Measurements from ENCODE around the gene TXK. TPM values are rescaled to one million over a fixed set of nuclear protein-coding genes. Genes with fewer than 3 reads are reported as not detected.

TXK gene
- total RNA-seq, 1 donor from 2014 or later: 0.50 TPM

- Mint-ChIP-seq H3K27me3 (ENCODE audit: low read depth, unreplicated experiment) (no peaks in the 10 kb centered on the region), H3K36me3 (ENCODE audit: low read depth, unreplicated experiment) (no peaks in the 10 kb centered on the region), H3K4me1 (ENCODE audit: low read depth, unreplicated experiment) (peaks cover 11% of the 10 kb centered on the region), H3K4me3 (ENCODE audit: unreplicated experiment) (no peak overlapping the region), H3K27ac (ENCODE audit: unreplicated experiment) (no peak overlapping the region), H3K9me3 (ENCODE audit: unreplicated experiment) (no peaks in the 10 kb centered on the region)
- Histone ChIP-seq H3K9ac (ENCODE audit: low read length) (no peak overlapping the region), H3K27ac (ENCODE audit: low read depth, low read length) (no peak overlapping the region), H4K20me1 (ENCODE audit: insufficient read depth, low read length) (no peaks in the 10 kb centered on the region), H3K4me3 (ENCODE audit: insufficient read depth, low read depth, low read length) (no peak overlapping the region), H3K27me3 (ENCODE audit: insufficient read depth, low read length) (no peaks in the 10 kb centered on the region), H3K9me3 (ENCODE audit: insufficient read depth, low read depth, low read length) (no peaks in the 10 kb centered on the region), H3K79me2 (ENCODE audit: insufficient read depth, low read length) (no peaks in the 10 kb centered on the region), H3K4me1 (ENCODE audit: insufficient read depth, low read length) (peaks cover 2% of the 10 kb centered on the region), H2AFZ (ENCODE audit: low read depth, low read length) (no peak overlapping the region), H3K4me2 (ENCODE audit: low read length) (peak overlapping the region; percentile 5), H3K36me3 (ENCODE audit: insufficient read depth, low read length) (no peaks in the 10 kb centered on the region)
- DNase-seq (ENCODE audit: low read depth): peak; percentile 60
- FAIRE-seq: no peak
- TF ChIP-seq CTCF (IDR thresholded peaks at IDR 0.05; ENCODE audit: insufficient read depth, low read depth, low read length) (no peak), EZH2 (IDR thresholded peaks at IDR 0.05; ENCODE audit: insufficient read depth, low read length) (no peak)
Measured at GRCh38 chr4:48093991-48094416, 40.0 kb downstream of the TXK start.

GRCh38 chr4:48090621-48091020, 43.4 kb downstream of the TXK start:
- no peaks in the 10 kb centered on the region for H3K36me3 Mint-ChIP-seq (ENCODE audit: low read depth, unreplicated experiment)
- no peaks in the 10 kb centered on the region for H3K36me3 ChIP-seq (ENCODE audit: insufficient read depth, low read length)
- no peaks in the 10 kb centered on the region for H3K27me3 Mint-ChIP-seq (ENCODE audit: low read depth, unreplicated experiment)
- TF ChIP-seq EZH2 (IDR thresholded peaks at IDR 0.05; ENCODE audit: insufficient read depth, low read length): no peak
- TF ChIP-seq CTCF (IDR thresholded peaks at IDR 0.05; ENCODE audit: insufficient read depth, low read depth, low read length): no peak
- FAIRE-seq (no peak), DNase-seq (ENCODE audit: low read depth) (no peak)
- no peaks in the 10 kb centered on the region for H3K9me3 ChIP-seq (ENCODE audit: insufficient read depth, low read depth, low read length)
- H3K79me2 ChIP-seq (ENCODE audit: insufficient read depth, low read length): no peaks in the 10 kb centered on the region
- H3K4me3 ChIP-seq (ENCODE audit: insufficient read depth, low read depth, low read length): no peak overlapping the region
- no peak overlapping the region for H2AFZ ChIP-seq (ENCODE audit: low read depth, low read length)
- H3K4me3 Mint-ChIP-seq (ENCODE audit: unreplicated experiment): no peak overlapping the region
- no peaks in the 10 kb centered on the region for H4K20me1 ChIP-seq (ENCODE audit: insufficient read depth, low read length)
- H3K4me1 ChIP-seq (ENCODE audit: insufficient read depth, low read length): peaks cover 2% of the 10 kb centered on the region
- no peaks in the 10 kb centered on the region for H3K27me3 ChIP-seq (ENCODE audit: insufficient read depth, low read length)
- no peak overlapping the region for H3K27ac ChIP-seq (ENCODE audit: low read depth, low read length)
- H3K4me1 Mint-ChIP-seq (ENCODE audit: low read depth, unreplicated experiment): peaks cover 11% of the 10 kb centered on the region
- H3K9ac ChIP-seq (ENCODE audit: low read length): no peak overlapping the region
- H3K4me2 ChIP-seq (ENCODE audit: low read length): no peak overlapping the region
- no peaks in the 10 kb centered on the region for H3K9me3 Mint-ChIP-seq (ENCODE audit: unreplicated experiment)
- no peak overlapping the region for H3K27ac Mint-ChIP-seq (ENCODE audit: unreplicated experiment)

GRCh38 chr4:48085821-48086589, 48.0 kb downstream of the TXK start:
- peaks cover 9% of the 10 kb centered on the region for H3K4me1 Mint-ChIP-seq (ENCODE audit: low read depth, unreplicated experiment)
- no peak for FAIRE-seq
- peaks cover 2% of the 10 kb centered on the region for H3K36me3 Mint-ChIP-seq (ENCODE audit: low read depth, unreplicated experiment)

More at GRCh38 chr4:48085821-48086589, 48.0 kb downstream of the TXK start:
- TF ChIP-seq EZH2 (IDR thresholded peaks at IDR 0.05; ENCODE audit: insufficient read depth, low read length): no peak
- no peak for TF ChIP-seq CTCF (IDR thresholded peaks at IDR 0.05; ENCODE audit: insufficient read depth, low read depth, low read length)
- Histone ChIP-seq H3K9ac (ENCODE audit: low read length) (no peak overlapping the region), H3K27me3 (ENCODE audit: insufficient read depth, low read length) (no peaks in the 10 kb centered on the region), H3K4me2 (ENCODE audit: low read length) (no peak overlapping the region), H3K27ac (ENCODE audit: low read depth, low read length) (no peak overlapping the region), H2AFZ (ENCODE audit: low read depth, low read length) (no peak overlapping the region), H3K4me3 (ENCODE audit: insufficient read depth, low read depth, low read length) (no peak overlapping the region), H3K79me2 (ENCODE audit: insufficient read depth, low read length) (no peaks in the 10 kb centered on the region), H3K36me3 (ENCODE audit: insufficient read depth, low read length) (no peaks in the 10 kb centered on the region), H3K9me3 (ENCODE audit: insufficient read depth, low read depth, low read length) (no peaks in the 10 kb centered on the region), H3K4me1 (ENCODE audit: insufficient read depth, low read length) (peaks cover 8% of the 10 kb centered on the region), H4K20me1 (ENCODE audit: insufficient read depth, low read length) (no peaks in the 10 kb centered on the region)
- Mint-ChIP-seq H3K27me3 (ENCODE audit: low read depth, unreplicated experiment) (peaks cover 4% of the 10 kb centered on the region), H3K4me3 (ENCODE audit: unreplicated experiment) (no peak overlapping the region), H3K27ac (ENCODE audit: unreplicated experiment) (no peak overlapping the region), H3K9me3 (ENCODE audit: unreplicated experiment) (peaks cover 4% of the 10 kb centered on the region)
- DNase-seq (ENCODE audit: low read depth): no peak

Data from astrocyte (in vitro differentiated cells and primary cell).